ENCODE results near the gene MBD3L4.

GRCh38 chr19:7000816-7001215, 39.2 kb downstream of the MBD3L4 start:
- TF ChIP-seq CTCF (IDR thresholded peaks at IDR 0.05; ENCODE audit: insufficient read depth, low read length, poor library complexity, severe bottlenecking) (no peak), EZH2phosphoT487 (conservative IDR thresholded peaks at IDR 0.05; ENCODE audit: low read length) (no peak)
